GM12865 (cell line): ENCODE results near the gene TIFAB.
"Not testable (repeated sequence)": the region's sequence is repeated elsewhere in the genome, so short reads cannot be mapped to it uniquely, and the experiment has no call there.

Experiments
- DNase-seq: peaks from one replicate; pipeline ENCODE4 v3.0.0; 2010; ENCODE audit warnings: low read depth
- H3K4me3 ChIP-seq: 2 replicates; pipeline ENCODE4 v1.5.1; 2011; ENCODE audit warnings: mild to moderate bottlenecking, low read depth, low read length, control low read depth
- CTCF ChIP-seq: IDR thresholded peaks from 2 replicates; pipeline ENCODE4 v1.5.1; 2011; ENCODE audit warnings: low read length, control low read depth, low read depth, inconsistent platforms; ENCODE audit not compliant: insufficient read depth; ENCODE audit errors: missing control alignments

TIFAB gene

DNA sequence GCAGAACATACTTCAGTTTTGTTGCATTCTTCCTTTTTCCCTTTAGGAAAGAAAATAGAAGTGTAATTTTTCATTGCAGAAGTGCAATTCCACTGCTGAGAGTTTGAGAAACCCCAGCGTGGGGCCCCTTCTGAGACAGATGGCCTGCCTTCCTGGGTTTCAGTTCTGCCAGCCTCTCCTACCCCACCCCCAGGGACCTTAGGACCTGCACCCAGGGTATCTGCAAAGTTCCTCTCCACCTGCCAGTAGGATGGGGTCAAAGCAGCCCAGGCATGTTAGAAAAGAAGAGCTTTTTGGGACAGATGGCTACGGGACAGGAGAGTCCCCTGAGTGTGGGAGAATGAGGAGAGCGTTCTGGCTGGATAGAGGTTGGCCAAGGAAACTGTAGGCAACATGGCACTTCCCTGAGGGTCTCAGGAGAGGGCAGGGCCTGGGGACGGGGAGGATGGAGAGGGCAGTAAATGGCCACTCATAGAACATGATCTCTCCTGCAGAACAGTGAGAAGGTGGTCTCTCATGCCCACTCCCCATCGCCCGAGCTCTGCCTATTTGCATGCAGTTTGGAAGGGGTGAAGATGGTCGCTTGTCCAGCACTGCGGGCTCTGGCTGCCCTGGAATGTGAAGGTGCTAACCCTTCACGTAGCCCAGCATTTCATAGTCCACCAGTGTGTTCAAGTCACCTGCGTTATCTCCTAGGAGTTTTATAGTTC is at the start of gene TIFAB:
Gene TIFAB (minus strand): TSS at position 31 of the 710 bp plus-strand sequence. CDS start 2,412 bp downstream, outside the sequence.
- DNase-seq, result no peak
- no peak within 1 kb of the TSS for H3K4me3 ChIP-seq
- no peak for TF ChIP-seq CTCF

- no peak for DNase-seq
- TF ChIP-seq CTCF, result no peak
- H3K4me3 ChIP-seq, result no peak overlapping the region
Measured at GRCh38 chr5:135498637-135498995, 46.5 kb upstream of the TIFAB start.

GRCh38 chr5:135497971-135498636 is 46.0 kb upstream of the TIFAB start:
- no peak for DNase-seq
- TF ChIP-seq CTCF, result no peak
- H3K4me3 ChIP-seq, result no peak overlapping the region

DNA sequence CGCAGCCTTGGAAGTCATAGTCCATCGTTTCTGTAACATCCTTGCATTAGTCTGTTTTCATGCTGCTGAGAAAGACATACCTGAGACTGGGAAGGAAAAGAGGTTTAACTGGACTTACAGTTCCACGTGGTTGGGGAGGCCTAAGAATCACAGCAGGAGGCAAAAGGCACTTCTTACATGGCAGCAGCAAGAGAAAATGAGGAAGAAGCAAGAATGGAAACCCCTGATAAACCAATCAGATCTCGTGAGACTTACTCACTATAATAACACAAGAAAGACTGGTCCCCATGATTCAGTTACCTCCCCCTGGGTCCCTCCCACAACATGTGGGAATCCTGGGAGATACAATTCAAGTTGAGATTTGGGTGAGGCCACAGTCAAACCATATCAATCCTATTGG is 43.4 kb upstream of the TIFAB start:
- not testable (repeated sequence) for DNase-seq

GRCh38 chr5:135494196-135494595 is 42.0 kb upstream of the TIFAB start:
- no peak overlapping the region for H3K4me3 ChIP-seq
- TF ChIP-seq CTCF, result no peak
- no peak for DNase-seq

More for the DNA sequence above, 43.4 kb upstream of the TIFAB start:
- not testable (repeated sequence) for H3K4me3 ChIP-seq

DNA sequence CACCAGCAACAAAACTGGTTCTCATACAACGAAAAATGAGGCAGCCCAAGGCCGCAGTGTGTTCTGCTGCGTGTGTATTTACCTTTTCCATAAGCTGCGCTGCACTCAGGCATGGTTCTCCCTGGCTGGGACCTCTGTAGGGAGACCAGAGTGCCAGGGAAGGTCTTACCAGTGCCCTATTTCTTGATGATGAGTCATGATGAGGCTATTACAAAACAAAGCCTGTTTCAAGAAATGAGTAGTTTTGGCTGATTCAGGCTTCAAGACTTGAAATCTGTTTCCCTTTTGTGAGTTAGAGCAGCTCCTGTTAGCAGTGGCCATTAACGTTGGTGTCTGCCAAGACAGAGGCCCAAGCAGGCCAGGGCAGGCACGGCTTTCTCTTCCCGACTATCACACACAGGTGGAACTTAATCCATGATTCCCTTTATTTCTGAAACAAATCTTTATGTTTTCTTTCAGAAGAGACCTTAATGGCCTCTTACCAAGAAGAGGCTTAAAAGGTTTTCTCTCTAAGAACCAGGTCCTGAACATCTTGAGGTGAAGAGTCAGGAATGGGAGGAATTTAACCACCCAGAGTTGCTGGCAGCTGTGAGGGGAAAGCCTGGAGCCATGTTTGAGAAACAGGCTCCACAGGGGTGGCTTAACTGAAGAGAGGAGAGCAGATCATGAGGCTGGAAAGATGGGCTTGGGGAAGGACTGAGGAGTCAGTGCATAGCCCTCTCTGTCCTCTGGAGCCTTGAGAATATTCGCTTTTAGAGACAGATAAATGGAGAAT is 41.4 kb upstream of the TIFAB start:
- H3K4me3 ChIP-seq, result no peak overlapping the region
- DNase-seq, result no peak
- no peak for TF ChIP-seq CTCF

DNA sequence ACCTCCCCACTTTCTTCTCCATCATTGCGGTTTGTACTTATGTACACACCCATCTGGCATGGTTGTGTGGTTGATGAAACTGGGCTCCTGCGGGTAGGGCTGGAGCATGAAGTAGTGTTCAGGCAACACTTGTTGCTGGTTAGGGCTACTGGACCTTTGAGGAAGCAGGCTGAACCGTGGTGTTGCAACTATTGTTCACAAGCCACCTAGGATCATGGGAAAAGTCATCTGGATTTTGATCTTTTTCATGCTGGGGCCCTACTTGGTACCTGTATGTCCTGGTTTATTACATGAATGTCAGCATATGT is 40.1 kb upstream of the TIFAB start:
- no peak for DNase-seq
- TF ChIP-seq CTCF, result no peak
- H3K4me3 ChIP-seq, result no peak overlapping the region
